RWPE2 (cell line): Measurements from ENCODE around the gene FIBCD1.
"Not testable (repeated sequence)": the region's sequence is repeated elsewhere in the genome, so short reads cannot be mapped to it uniquely, and the experiment has no call there.

ENCODE experiments used
- ATAC-seq: fragments of 200-7000 bp; cut with Tn5 transposase; 3 replicates; pipeline ENCODE4 v1.9.1; 2021; ENCODE audit warnings: low read depth
- DNase-seq: peaks from one replicate; pipeline ENCODE4 v3.0.0-alpha.2; 2020; ENCODE audit warnings: low spot score
- H3K27ac ChIP-seq: fragments of 450-650 bp; 2 replicates; pipeline ENCODE4 v1.5.1; 2017; ENCODE audit warnings: mild to moderate bottlenecking; ENCODE audit not compliant: poor library complexity, severe bottlenecking
- H3K27me3 ChIP-seq: fragments of 250-450 bp; sonication (Bioruptor Pico); 2 replicates; pipeline ENCODE4 v1.5.1; 2021; ENCODE audit warnings: mild to moderate bottlenecking, moderate library complexity; ENCODE audit not compliant: insufficient read depth, poor library complexity, severe bottlenecking
- H3K36me3 ChIP-seq: fragments of 250-450 bp; sonication (Bioruptor Pico); 2 replicates; pipeline ENCODE4 v1.5.1; 2020; ENCODE audit warnings: low read depth, mild to moderate bottlenecking, moderate library complexity
- H3K4me1 ChIP-seq: fragments of 250-450 bp; sonication (Bioruptor Pico); 2 replicates; pipeline ENCODE4 v1.5.1; 2021; ENCODE audit warnings: mild to moderate bottlenecking, moderate library complexity; ENCODE audit not compliant: insufficient read depth, poor library complexity, severe bottlenecking
- H3K4me3 ChIP-seq: fragments of 250-450 bp; sonication (Bioruptor Pico); 2 replicates; pipeline ENCODE4 v1.5.1; 2021; ENCODE audit warnings: mild to moderate bottlenecking, moderate library complexity; ENCODE audit not compliant: severe bottlenecking
- H3K9me3 ChIP-seq: fragments of 250-450 bp; sonication (Bioruptor Pico); 2 replicates; pipeline ENCODE4 v1.5.1; 2021; ENCODE audit warnings: mild to moderate bottlenecking, moderate library complexity; ENCODE audit not compliant: severe bottlenecking
- CTCF ChIP-seq: fragments of 450-650 bp; IDR thresholded peaks from one replicate; pipeline ENCODE4 v1.5.1; 2017; ENCODE audit warnings: mild to moderate bottlenecking, moderate library complexity; ENCODE audit not compliant: poor library complexity, severe bottlenecking

FIBCD1 gene

DNA sequence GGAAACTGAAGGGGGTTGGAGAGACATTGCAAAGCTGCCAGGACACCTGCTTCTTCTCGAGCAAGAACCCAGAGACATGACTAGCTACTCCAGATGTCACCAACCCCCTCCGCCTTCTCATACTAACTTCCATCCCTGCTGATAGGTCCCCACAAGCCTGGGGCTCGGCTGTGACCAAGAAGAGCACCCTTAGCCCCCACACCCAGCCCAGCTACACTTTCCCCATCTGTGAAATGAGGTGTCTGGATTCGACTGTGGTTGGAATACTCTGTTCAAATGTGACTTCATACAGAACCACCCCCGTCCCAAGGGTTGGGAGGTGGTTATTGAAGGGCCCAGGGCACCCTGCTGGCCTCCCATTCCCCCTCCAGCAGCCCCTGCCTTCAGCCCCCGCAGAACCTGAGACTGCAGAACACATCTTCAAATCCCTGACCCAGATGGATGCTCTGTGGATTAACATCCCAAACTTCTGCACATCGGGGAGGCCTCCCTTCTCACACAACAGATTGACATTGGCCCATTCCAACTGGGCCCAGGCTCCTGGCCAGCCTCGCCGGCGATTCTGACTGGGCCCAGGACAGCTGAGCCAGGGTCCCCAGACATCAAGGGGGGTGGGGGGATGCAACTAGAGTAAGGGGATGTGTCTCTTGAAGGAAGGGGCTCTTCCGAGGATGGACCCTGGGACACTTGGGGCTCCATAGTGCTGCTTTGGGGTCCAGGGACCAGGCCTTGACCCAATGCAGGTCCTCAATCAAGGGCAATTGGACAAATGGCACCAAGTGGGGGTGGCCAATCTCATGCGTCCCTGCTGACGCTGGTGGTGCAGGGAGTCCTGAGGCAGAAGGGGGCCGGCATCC is 21.7 kb upstream of the FIBCD1 start:
- TF ChIP-seq CTCF, result no peak
- ATAC-seq (no peak), DNase-seq (no peak)
- no peak overlapping the region for H3K27ac ChIP-seq
- H3K9me3 ChIP-seq, result peaks cover 16% of the 10 kb centered on the region
- H3K4me3 ChIP-seq, result no peak overlapping the region
- peaks cover 16% of the 10 kb centered on the region for H3K4me1 ChIP-seq
- no peaks in the 10 kb centered on the region for H3K36me3 ChIP-seq
- H3K27me3 ChIP-seq, result no peaks in the 10 kb centered on the region

DNA sequence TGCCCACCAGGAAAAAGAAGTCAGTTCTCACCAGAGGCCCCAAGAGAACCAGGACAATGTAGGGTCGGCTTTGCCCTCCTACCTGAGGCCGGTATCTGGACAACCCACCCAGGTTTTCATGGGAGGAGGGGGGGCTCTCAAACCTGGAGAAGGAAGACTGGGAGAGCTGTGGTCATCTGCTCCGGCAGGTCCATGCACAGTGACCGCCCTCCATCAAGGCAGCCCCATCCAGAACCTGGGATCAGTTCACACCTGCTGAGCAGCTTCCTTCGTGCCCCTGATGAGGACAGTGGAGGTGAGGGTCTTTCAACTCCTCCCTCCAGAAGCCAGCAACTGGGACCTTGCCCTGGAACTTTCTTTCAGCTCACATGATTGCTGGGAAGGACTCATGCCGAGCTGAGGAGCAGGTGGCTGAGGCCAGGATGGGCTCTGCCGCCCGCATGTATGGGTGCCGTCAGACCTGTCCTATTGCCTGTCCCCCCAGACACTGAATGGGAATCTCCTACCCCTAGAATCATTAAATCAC is 20.8 kb upstream of the FIBCD1 start:
- no peaks in the 10 kb centered on the region for H3K36me3 ChIP-seq
- TF ChIP-seq CTCF, result no peak

GRCh38 chr9:130958564-130958963 is 19.5 kb upstream of the FIBCD1 start:
- H3K27me3 ChIP-seq, H3K9me3 ChIP-seq, H3K4me3 ChIP-seq, ATAC-seq, H3K27ac ChIP-seq, H3K36me3 ChIP-seq, DNase-seq: not testable (repeated sequence)
- peaks cover 16% of the 10 kb centered on the region for H3K4me1 ChIP-seq

More for the DNA sequence above, 20.8 kb upstream of the FIBCD1 start:
- Histone ChIP-seq H3K27me3 (no peaks in the 10 kb centered on the region), H3K4me3 (no peak overlapping the region), H3K27ac (no peak overlapping the region), H3K9me3 (peaks cover 16% of the 10 kb centered on the region), H3K4me1 (peaks cover 16% of the 10 kb centered on the region)
- no peak for DNase-seq
- no peak for ATAC-seq

DNA sequence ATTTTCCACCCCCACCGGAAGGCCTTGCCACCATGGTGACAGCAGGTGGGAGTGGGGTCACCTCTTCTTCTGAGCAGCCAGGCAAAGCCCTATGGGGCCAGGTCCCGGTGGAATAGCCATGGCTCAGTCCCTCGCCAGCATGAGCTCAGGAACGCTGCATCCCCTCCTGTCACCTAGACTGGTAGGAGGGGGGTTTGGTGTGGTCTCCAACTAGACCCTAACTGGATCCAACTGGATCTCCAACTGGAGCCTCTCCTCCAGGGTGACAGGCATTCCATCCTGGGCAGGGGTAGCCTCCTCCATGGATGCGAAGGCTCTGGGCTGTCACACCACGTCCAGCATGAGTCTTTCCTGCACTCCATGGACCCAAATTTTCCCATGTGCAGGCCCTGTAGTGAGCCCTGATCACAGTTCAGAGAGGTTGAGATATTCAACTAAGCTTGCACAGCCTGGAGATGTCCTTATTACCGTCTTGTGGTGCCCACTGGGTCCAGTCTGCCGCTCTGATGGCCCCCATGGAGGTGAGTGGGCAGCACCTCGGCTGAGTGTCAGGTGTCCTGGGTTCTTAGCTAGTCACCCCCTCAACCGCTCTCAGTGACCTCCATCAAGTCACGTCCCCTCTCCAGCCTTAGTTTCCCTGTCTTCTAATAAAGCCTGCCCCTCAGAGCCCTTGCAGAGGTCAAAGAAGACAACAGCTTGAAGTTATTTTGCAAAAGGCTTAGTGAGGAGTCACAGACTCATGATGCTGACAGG is 18.6 kb upstream of the FIBCD1 start:
- DNase-seq, result no peak
- Histone ChIP-seq H3K4me3 (no peak overlapping the region), H3K9me3 (peaks cover 10% of the 10 kb centered on the region), H3K36me3 (no peaks in the 10 kb centered on the region), H3K4me1 (peaks cover 9% of the 10 kb centered on the region), H3K27me3 (no peaks in the 10 kb centered on the region), H3K27ac (no peak overlapping the region)
- ATAC-seq, result no peak
- no peak for TF ChIP-seq CTCF

- ATAC-seq (no peak), DNase-seq (no peak)
- Histone ChIP-seq H3K27ac (no peak overlapping the region), H3K4me3 (no peak overlapping the region), H3K4me1 (peaks cover 1% of the 10 kb centered on the region), H3K27me3 (no peaks in the 10 kb centered on the region), H3K9me3 (peaks cover 10% of the 10 kb centered on the region), H3K36me3 (no peaks in the 10 kb centered on the region)
- TF ChIP-seq CTCF, result no peak
These were observed 17.8 kb upstream of the FIBCD1 start for GRCh38 chr9:130956636-130957450.
